Liver (tissue), 9 donors: Measurements from ENCODE around the gene MLLT3. TPM values are rescaled to one million over a fixed set of nuclear protein-coding genes. Genes with fewer than 3 reads are reported as not detected.

Source experiments
- DNase-seq: peaks from one replicate; pipeline ENCODE4 v3.0.0-alpha.2; 2017; ENCODE audit warnings: low spot score
- H3K27ac ChIP-seq, 2 donors: one replicate each; pipeline ENCODE4 v1.7.0; 2013; ENCODE audit warnings: inconsistent platforms in 2 of 2, low read length in 2 of 2, control low read depth in 1 of 2, low read depth in 1 of 2, mild to moderate bottlenecking in 1 of 2
- H3K27me3 ChIP-seq, 4 donors: one replicate each; pipeline versions ENCODE4 v1.6.1 to v1.7.0; 2013; ENCODE audit warnings: low read length in 3 of 4, inconsistent platforms in 1 of 4, mild to moderate bottlenecking in 1 of 4, moderate library complexity in 1 of 4; ENCODE audit not compliant: control insufficient read depth in 4 of 4, insufficient read depth in 4 of 4
- H3K36me3 ChIP-seq, 4 donors: one replicate each; pipeline versions ENCODE4 v1.6.1 to v1.7.0; 2013; ENCODE audit warnings: low read length in 3 of 4, mild to moderate bottlenecking in 3 of 4, low read depth in 1 of 4, moderate library complexity in 1 of 4; ENCODE audit not compliant: control insufficient read depth in 4 of 4, insufficient read depth in 3 of 4
- H3K4me1 ChIP-seq, 4 donors: one replicate each; pipeline versions ENCODE4 v1.6.1 to v1.7.0; 2013; ENCODE audit warnings: low read length in 3 of 4, mild to moderate bottlenecking in 3 of 4, moderate library complexity in 1 of 4; ENCODE audit not compliant: control insufficient read depth in 4 of 4, insufficient read depth in 4 of 4
- H3K4me3 ChIP-seq, 3 donors: one replicate each; pipeline versions ENCODE4 v1.6.1 to v1.7.0; 2013; ENCODE audit warnings: low read length in 3 of 3, control low read depth in 1 of 3, low read depth in 1 of 3, mild to moderate bottlenecking in 1 of 3
- H3K9ac ChIP-seq, 2 donors: one replicate each; pipeline ENCODE4 v1.7.0; 2013; ENCODE audit warnings: low read length in 2 of 2, mild to moderate bottlenecking in 2 of 2, moderate library complexity in 2 of 2, control low read depth in 1 of 2, low read depth in 1 of 2
- H3K9me3 ChIP-seq, 4 donors: one replicate each; pipeline versions ENCODE4 v1.6.1 to v1.7.0; 2013; ENCODE audit warnings: low read length in 3 of 4; ENCODE audit not compliant: control insufficient read depth in 4 of 4
- EGR1 ChIP-seq, 2 donors: IDR thresholded peaks; 2 replicates each; pipeline ENCODE4 v1.6.1; 2016 to 2018; ENCODE audit warnings: antibody characterized with exemption in 2 of 2, low read depth in 2 of 2
- FOXA1 ChIP-seq: IDR thresholded peaks from 2 replicates; pipeline ENCODE4 v1.6.1; 2016; ENCODE audit warnings: antibody characterized with exemption
- FOXA2 ChIP-seq: IDR thresholded peaks from 2 replicates; pipeline ENCODE4 v1.6.1; 2016; ENCODE audit warnings: antibody characterized with exemption
- HNF4A ChIP-seq, 2 donors: conservative IDR thresholded peaks; 2 replicates each; pipeline ENCODE4 v1.6.1; 2016; ENCODE audit warnings: antibody characterized with exemption in 2 of 2, mild to moderate bottlenecking in 2 of 2
- HNF4G ChIP-seq: IDR thresholded peaks from 2 replicates; pipeline ENCODE4 v1.6.1; 2016; ENCODE audit warnings: antibody characterized with exemption
- JUND ChIP-seq, 2 donors: IDR thresholded peaks; 2 replicates each; pipeline ENCODE4 v1.6.1; 2016; ENCODE audit warnings: antibody characterized with exemption in 2 of 2
- NR2F2 ChIP-seq: IDR thresholded peaks from 2 replicates; pipeline ENCODE4 v1.6.1; 2016; ENCODE audit warnings: antibody characterized with exemption
- RAD21 ChIP-seq, 2 donors: IDR thresholded peaks; 2 replicates each; pipeline ENCODE4 v1.6.1; 2016; ENCODE audit warnings: antibody characterized with exemption in 2 of 2, mild to moderate bottlenecking in 2 of 2
- RXRA ChIP-seq, 2 donors: IDR thresholded peaks; 2 replicates each; pipeline ENCODE4 v1.6.1; 2017 to 2018; ENCODE audit warnings: antibody characterized with exemption in 2 of 2, mild to moderate bottlenecking in 1 of 2
- SP1 ChIP-seq: IDR thresholded peaks from 2 replicates; pipeline ENCODE4 v1.6.1; 2018; ENCODE audit warnings: antibody characterized with exemption, mild to moderate bottlenecking
- TAF1 ChIP-seq: conservative IDR thresholded peaks from 2 replicates; pipeline ENCODE4 v1.6.1; 2016; ENCODE audit warnings: antibody characterized with exemption, mild to moderate bottlenecking
- YY1 ChIP-seq: IDR thresholded peaks from 2 replicates; pipeline ENCODE4 v1.6.1; 2016; ENCODE audit warnings: antibody characterized with exemption, mild to moderate bottlenecking
- WGBS: extraction: QIAGEN DNeasy Blood & Tissue Kit; methylation state at CpG from one replicate; pipeline ENCODE4 v1.1.7; 2013; 5-methylcytosine and 5-hydroxymethylcytosine counted together
- polyA plus RNA-seq, 2 donors: library from polyadenylated mRNA; stranded (reverse) in 1 of 2; unstranded in 1 of 2; fragments of 200-250 nt in 1 of 2; fragments of >200 nt in 1 of 2; fragmentation: Nextera tagmentation in 1 of 2; extraction: Ambion mirVana in 1 of 2; gene quantifications; one replicate each; pipeline versions ENCODE4 v1.2.1 to v1.2.3, GENCODE V29; 2013 to 2015
- total RNA-seq, 2 donors: library from RNA; depleted of rRNA; stranded (reverse); fragments of >200 nt; gene quantifications; one replicate each; pipeline ENCODE4 v1.2.3, GENCODE V29; 2014
- TF ChIP-seq, protein P1 (sequence below): IDR thresholded peaks from 2 replicates; pipeline ENCODE4 v1.6.1; 2016; ENCODE audit warnings: antibody characterized with exemption
- TF ChIP-seq, protein P2 (sequence below): IDR thresholded peaks from 2 replicates; pipeline ENCODE4 v1.6.1; 2016; ENCODE audit warnings: antibody characterized with exemption, mild to moderate bottlenecking
- TF ChIP-seq, protein P3 (sequence below): fragments of 150-350 bp; IDR thresholded peaks from 2 replicates; pipeline ENCODE4 v1.5.1; 2017; ENCODE audit warnings: improper control_type of control experiment, low read depth, low read length; ENCODE audit not compliant: missing input control
- TF ChIP-seq, protein P4 (sequence below): IDR thresholded peaks from 2 replicates; pipeline ENCODE4 v1.6.1; 2016; ENCODE audit warnings: antibody characterized with exemption
- TF ChIP-seq, protein P5 (sequence below): IDR thresholded peaks from 2 replicates; pipeline ENCODE4 v1.6.1; 2016; ENCODE audit warnings: antibody characterized with exemption
- donor health status: healthy.
- donor health status: healthy.
- donor health status: healthy.
- donor health status: healthy.
- donor health status: healthy.

The MLLT3 gene
- total and polyA plus RNA-seq, 4 donors, result 0.79 to 25.5 (median 1.3) TPM

DNA sequence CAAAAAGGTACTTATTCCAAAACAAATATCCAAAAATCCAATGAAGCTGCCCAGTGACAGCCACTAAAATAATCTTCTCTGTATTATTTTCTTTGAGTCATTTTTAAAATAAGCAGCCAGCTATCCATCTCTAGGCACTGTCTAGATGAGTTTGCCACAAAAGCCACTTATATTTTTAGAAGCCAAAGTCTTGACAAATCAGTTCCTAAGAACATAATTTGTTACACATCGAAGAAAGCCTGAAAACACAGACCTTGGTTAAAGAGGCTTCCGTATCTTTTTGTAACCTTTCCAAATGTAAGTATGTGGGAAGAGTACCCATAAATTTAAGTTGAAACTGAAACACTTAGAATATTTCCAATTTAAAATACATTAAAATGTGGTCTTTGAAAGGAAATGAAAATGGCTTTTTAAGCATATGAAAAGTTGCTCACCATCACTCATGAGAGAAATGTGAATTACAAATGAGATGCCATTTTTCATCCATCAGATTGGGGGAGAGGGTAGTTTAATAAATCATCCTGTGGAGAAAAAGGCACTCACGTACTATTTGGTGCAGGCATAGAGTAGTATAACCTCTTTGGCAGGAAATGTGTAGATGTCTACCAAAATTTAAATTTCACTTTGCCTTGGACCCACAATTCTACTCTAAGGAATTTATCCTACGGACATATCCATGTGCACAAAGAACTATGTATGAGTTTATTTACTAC, 180.4 kb downstream of the MLLT3 start:
- Histone ChIP-seq H3K27ac (no peak overlapping the region), H3K9ac (no peak overlapping the region), H3K4me1 (no peaks in the 10 kb centered on the region), H3K36me3 (no peaks in the 10 kb centered on the region), H3K9me3 (no peaks in the 10 kb centered on the region), H3K27me3 (no peaks in the 10 kb centered on the region), H3K4me3 (no peak overlapping the region)
- TF ChIP-seq, protein P1, sequence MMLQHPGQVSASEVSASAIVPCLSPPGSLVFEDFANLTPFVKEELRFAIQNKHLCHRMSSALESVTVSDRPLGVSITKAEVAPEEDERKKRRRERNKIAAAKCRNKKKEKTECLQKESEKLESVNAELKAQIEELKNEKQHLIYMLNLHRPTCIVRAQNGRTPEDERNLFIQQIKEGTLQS, result no peak
- TF ChIP-seq YY1, result no peak
- no peak for TF ChIP-seq JUND (IDR thresholded peaks at IDR 0.05)
- no peak for TF ChIP-seq FOXA1
- TF ChIP-seq RAD21 (IDR thresholded peaks at IDR 0.05), result no peak
- TF ChIP-seq HNF4A (conservative IDR thresholded peaks at IDR 0.05), result no peak
- TF ChIP-seq NR2F2, result no peak
- no peak for TF ChIP-seq SP1
- TF ChIP-seq, protein P2, sequence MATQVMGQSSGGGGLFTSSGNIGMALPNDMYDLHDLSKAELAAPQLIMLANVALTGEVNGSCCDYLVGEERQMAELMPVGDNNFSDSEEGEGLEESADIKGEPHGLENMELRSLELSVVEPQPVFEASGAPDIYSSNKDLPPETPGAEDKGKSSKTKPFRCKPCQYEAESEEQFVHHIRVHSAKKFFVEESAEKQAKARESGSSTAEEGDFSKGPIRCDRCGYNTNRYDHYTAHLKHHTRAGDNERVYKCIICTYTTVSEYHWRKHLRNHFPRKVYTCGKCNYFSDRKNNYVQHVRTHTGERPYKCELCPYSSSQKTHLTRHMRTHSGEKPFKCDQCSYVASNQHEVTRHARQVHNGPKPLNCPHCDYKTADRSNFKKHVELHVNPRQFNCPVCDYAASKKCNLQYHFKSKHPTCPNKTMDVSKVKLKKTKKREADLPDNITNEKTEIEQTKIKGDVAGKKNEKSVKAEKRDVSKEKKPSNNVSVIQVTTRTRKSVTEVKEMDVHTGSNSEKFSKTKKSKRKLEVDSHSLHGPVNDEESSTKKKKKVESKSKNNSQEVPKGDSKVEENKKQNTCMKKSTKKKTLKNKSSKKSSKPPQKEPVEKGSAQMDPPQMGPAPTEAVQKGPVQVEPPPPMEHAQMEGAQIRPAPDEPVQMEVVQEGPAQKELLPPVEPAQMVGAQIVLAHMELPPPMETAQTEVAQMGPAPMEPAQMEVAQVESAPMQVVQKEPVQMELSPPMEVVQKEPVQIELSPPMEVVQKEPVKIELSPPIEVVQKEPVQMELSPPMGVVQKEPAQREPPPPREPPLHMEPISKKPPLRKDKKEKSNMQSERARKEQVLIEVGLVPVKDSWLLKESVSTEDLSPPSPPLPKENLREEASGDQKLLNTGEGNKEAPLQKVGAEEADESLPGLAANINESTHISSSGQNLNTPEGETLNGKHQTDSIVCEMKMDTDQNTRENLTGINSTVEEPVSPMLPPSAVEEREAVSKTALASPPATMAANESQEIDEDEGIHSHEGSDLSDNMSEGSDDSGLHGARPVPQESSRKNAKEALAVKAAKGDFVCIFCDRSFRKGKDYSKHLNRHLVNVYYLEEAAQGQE, result no peak
- no peak for TF ChIP-seq FOXA2
- no peak for TF ChIP-seq EGR1 (IDR thresholded peaks at IDR 0.05; ENCODE audit: low read depth in 2 of 2)
- TF ChIP-seq, protein P3, sequence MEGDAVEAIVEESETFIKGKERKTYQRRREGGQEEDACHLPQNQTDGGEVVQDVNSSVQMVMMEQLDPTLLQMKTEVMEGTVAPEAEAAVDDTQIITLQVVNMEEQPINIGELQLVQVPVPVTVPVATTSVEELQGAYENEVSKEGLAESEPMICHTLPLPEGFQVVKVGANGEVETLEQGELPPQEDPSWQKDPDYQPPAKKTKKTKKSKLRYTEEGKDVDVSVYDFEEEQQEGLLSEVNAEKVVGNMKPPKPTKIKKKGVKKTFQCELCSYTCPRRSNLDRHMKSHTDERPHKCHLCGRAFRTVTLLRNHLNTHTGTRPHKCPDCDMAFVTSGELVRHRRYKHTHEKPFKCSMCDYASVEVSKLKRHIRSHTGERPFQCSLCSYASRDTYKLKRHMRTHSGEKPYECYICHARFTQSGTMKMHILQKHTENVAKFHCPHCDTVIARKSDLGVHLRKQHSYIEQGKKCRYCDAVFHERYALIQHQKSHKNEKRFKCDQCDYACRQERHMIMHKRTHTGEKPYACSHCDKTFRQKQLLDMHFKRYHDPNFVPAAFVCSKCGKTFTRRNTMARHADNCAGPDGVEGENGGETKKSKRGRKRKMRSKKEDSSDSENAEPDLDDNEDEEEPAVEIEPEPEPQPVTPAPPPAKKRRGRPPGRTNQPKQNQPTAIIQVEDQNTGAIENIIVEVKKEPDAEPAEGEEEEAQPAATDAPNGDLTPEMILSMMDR, result no peak
- TF ChIP-seq RXRA (IDR thresholded peaks at IDR 0.05), result no peak
- no peak for TF ChIP-seq TAF1
- TF ChIP-seq HNF4G, result no peak
- TF ChIP-seq, protein P4, sequence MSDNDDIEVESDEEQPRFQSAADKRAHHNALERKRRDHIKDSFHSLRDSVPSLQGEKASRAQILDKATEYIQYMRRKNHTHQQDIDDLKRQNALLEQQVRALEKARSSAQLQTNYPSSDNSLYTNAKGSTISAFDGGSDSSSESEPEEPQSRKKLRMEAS, result no peak
- TF ChIP-seq, protein P5, sequence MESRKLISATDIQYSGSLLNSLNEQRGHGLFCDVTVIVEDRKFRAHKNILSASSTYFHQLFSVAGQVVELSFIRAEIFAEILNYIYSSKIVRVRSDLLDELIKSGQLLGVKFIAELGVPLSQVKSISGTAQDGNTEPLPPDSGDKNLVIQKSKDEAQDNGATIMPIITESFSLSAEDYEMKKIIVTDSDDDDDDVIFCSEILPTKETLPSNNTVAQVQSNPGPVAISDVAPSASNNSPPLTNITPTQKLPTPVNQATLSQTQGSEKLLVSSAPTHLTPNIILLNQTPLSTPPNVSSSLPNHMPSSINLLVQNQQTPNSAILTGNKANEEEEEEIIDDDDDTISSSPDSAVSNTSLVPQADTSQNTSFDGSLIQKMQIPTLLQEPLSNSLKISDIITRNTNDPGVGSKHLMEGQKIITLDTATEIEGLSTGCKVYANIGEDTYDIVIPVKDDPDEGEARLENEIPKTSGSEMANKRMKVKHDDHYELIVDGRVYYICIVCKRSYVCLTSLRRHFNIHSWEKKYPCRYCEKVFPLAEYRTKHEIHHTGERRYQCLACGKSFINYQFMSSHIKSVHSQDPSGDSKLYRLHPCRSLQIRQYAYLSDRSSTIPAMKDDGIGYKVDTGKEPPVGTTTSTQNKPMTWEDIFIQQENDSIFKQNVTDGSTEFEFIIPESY, result no peak
- WGBS, result 85% methylated on average over 4 of the region's 4 CpGs
- DNase-seq, result no peak
